GM06990 (cell line): ENCODE results near the gene SPAG17.
"Not testable (repeated sequence)": the region's sequence is repeated elsewhere in the genome, so short reads cannot be mapped to it uniquely, and the experiment has no call there.

ENCODE experiments used
- DNase-seq: peaks from one replicate; pipeline ENCODE4 v3.0.0-alpha.2; 2011; ENCODE audit not compliant: insufficient read length; ENCODE audit errors: extremely low read depth
- H3K27me3 ChIP-seq: replicated peaks from 2 replicates; pipeline ENCODE4 v1.6.0; 2011; ENCODE audit warnings: low read length; ENCODE audit not compliant: control insufficient read depth, insufficient read depth
- H3K36me3 ChIP-seq: 2 replicates; pipeline ENCODE4 v1.5.1; 2011; ENCODE audit warnings: low read length; ENCODE audit not compliant: control insufficient read depth, insufficient read depth
- H3K4me3 ChIP-seq: replicated peaks from 2 replicates; pipeline ENCODE4 v1.5.1; 2011; ENCODE audit warnings: low read depth, mild to moderate bottlenecking, control low read depth, low read length
- CTCF ChIP-seq: IDR thresholded peaks from 2 replicates; pipeline ENCODE4 v1.5.1; 2011; ENCODE audit warnings: low read length, control low read depth, mild to moderate bottlenecking, inconsistent platforms; ENCODE audit not compliant: insufficient read depth, poor library complexity, severe bottlenecking

SPAG17 gene

GRCh38 chr1:117930173-117930447 lies 254.9 kb downstream of the SPAG17 start:
- H3K36me3 ChIP-seq = no peaks in the 10 kb centered on the region
- H3K27me3 ChIP-seq = no peaks in the 10 kb centered on the region
- DNase-seq = no peak
- H3K4me3 ChIP-seq = peak overlapping the region; percentile 99
- TF ChIP-seq CTCF = no peak

GRCh38 chr1:117929343-117930172 lies 255.5 kb downstream of the SPAG17 start, which contains the start of the genes GDAP2 and WDR3:
Gene GDAP2, minus strand, starts transcription at chr1:117929621. Its CDS starts 9,264 bp downstream, at chr1:117920357.
Gene WDR3, plus strand, starts transcription at chr1:117929739. Its CDS starts 3,581 bp downstream, at chr1:117933320.
- H3K4me3 ChIP-seq = peak within 1 kb of the TSS; percentile 99
- no peak for TF ChIP-seq CTCF
- H3K27me3 ChIP-seq = no peaks in the 10 kb centered on the region
- H3K36me3 ChIP-seq = no peaks in the 10 kb centered on the region
- DNase-seq = peak; percentile 93

- no peak for DNase-seq
- no peaks in the 10 kb centered on the region for H3K27me3 ChIP-seq
- no peak for TF ChIP-seq CTCF
- peak overlapping the region; percentile 99 for H3K4me3 ChIP-seq
- H3K36me3 ChIP-seq = no peaks in the 10 kb centered on the region; the same call in 1 of the 2 replicates
Measured at GRCh38 chr1:117928881-117929342, 256.1 kb downstream of the SPAG17 start.

- Histone ChIP-seq H3K4me3 (no peak overlapping the region), H3K27me3 (no peaks in the 10 kb centered on the region), H3K36me3 (no peaks in the 10 kb centered on the region; the same call in 1 of the 2 replicates)
- no peak for TF ChIP-seq CTCF
- no peak for DNase-seq
Measured at GRCh38 chr1:117925981-117926380, 259.0 kb downstream of the SPAG17 start.

GRCh38 chr1:117922717-117923116 lies 262.3 kb downstream of the SPAG17 start:
- H3K36me3 ChIP-seq, H3K4me3 ChIP-seq, H3K27me3 ChIP-seq, DNase-seq: not testable (repeated sequence)

- Histone ChIP-seq H3K4me3 (no peak overlapping the region), H3K36me3 (no peaks in the 10 kb centered on the region; the same call in 1 of the 2 replicates), H3K27me3 (no peaks in the 10 kb centered on the region)
- no peak for TF ChIP-seq CTCF
- DNase-seq = no peak
Measured at GRCh38 chr1:117921991-117922390, 263.0 kb downstream of the SPAG17 start.
